Measurements from ENCODE around the gene IMPG1.

Gene IMPG1

GRCh38 chr6:76072562-76072961 lies at the start of gene IMPG1:
Gene IMPG1, minus strand, starts transcription at chr6:76072662. Its CDS starts 174 bp downstream, at chr6:76072488.
- Mint-ChIP-seq H3K36me3 (ENCODE audit: low read depth) (no peaks in the 10 kb centered on the region), H3K27me3 (no peaks in the 10 kb centered on the region), H3K9me3 (peaks cover 11% of the 10 kb centered on the region), H3K4me1 (no peaks in the 10 kb centered on the region), H3K4me3 (no peak within 1 kb of the TSS), H3K27ac (no peak within 1 kb of the TSS)
- ATAC-seq (no peak), DNase-seq (no peak)

GRCh38 chr6:76120302-76120701 lies 47.8 kb upstream of the IMPG1 start:
- Mint-ChIP-seq H3K36me3 (ENCODE audit: low read depth) (no peaks in the 10 kb centered on the region), H3K4me3 (no peak overlapping the region), H3K4me1 (no peaks in the 10 kb centered on the region), H3K27ac (no peak overlapping the region), H3K27me3 (no peaks in the 10 kb centered on the region), H3K9me3 (peaks cover 16% of the 10 kb centered on the region)
- ATAC-seq (no peak), DNase-seq (no peak)

- DNase-seq = no peak
- Mint-ChIP-seq H3K36me3 (ENCODE audit: low read depth) (no peaks in the 10 kb centered on the region), H3K27ac (no peak overlapping the region), H3K4me3 (no peak overlapping the region), H3K9me3 (peaks cover 6% of the 10 kb centered on the region), H3K4me1 (no peaks in the 10 kb centered on the region), H3K27me3 (no peaks in the 10 kb centered on the region)
- no peak for ATAC-seq
Observed at GRCh38 chr6:76073281-76073680, 819 bp upstream of the IMPG1 start.

GRCh38 chr6:76057469-76057868 lies 15.0 kb downstream of the IMPG1 start:
- Mint-ChIP-seq H3K36me3 (ENCODE audit: low read depth) (no peaks in the 10 kb centered on the region), H3K4me1 (no peaks in the 10 kb centered on the region), H3K27ac (no peak overlapping the region), H3K9me3 (peaks cover 7% of the 10 kb centered on the region), H3K4me3 (no peak overlapping the region), H3K27me3 (no peaks in the 10 kb centered on the region)
- DNase-seq (no peak), ATAC-seq (no peak)

- Mint-ChIP-seq H3K4me1 (no peaks in the 10 kb centered on the region), H3K27me3 (no peaks in the 10 kb centered on the region), H3K4me3 (no peak overlapping the region), H3K36me3 (ENCODE audit: low read depth) (no peaks in the 10 kb centered on the region), H3K9me3 (peaks cover 5% of the 10 kb centered on the region), H3K27ac (no peak overlapping the region)
- DNase-seq (no peak), ATAC-seq (no peak)
Observed at GRCh38 chr6:76052314-76052713, 20.1 kb downstream of the IMPG1 start.

- no peaks in the 10 kb centered on the region for H3K27me3 Mint-ChIP-seq
- H3K4me3 Mint-ChIP-seq = no peak overlapping the region
- peaks cover 4% of the 10 kb centered on the region for H3K9me3 Mint-ChIP-seq
- no peak overlapping the region for H3K27ac Mint-ChIP-seq
- DNase-seq (no peak), ATAC-seq (no peak)
- H3K4me1 Mint-ChIP-seq = no peaks in the 10 kb centered on the region
- no peaks in the 10 kb centered on the region for H3K36me3 Mint-ChIP-seq (ENCODE audit: low read depth)
Observed at GRCh38 chr6:76043690-76044089, 28.8 kb downstream of the IMPG1 start.

- Mint-ChIP-seq H3K9me3 (peaks cover 9% of the 10 kb centered on the region), H3K4me3 (no peak overlapping the region), H3K4me1 (no peaks in the 10 kb centered on the region), H3K27me3 (no peaks in the 10 kb centered on the region), H3K36me3 (ENCODE audit: low read depth) (no peaks in the 10 kb centered on the region), H3K27ac (no peak overlapping the region)
- ATAC-seq (no peak), DNase-seq (no peak)
Observed at GRCh38 chr6:76035713-76036112, 36.7 kb downstream of the IMPG1 start.

GRCh38 chr6:76026101-76026500 lies 46.4 kb downstream of the IMPG1 start:
- H3K27ac Mint-ChIP-seq = no peak overlapping the region
- ATAC-seq (no peak), DNase-seq (peak; percentile 3)

GRCh38 chr6:76014626-76015530 lies 57.6 kb downstream of the IMPG1 start:
- ATAC-seq (no peak), DNase-seq (no peak)
- Mint-ChIP-seq H3K9me3 (no peaks in the 10 kb centered on the region), H3K27ac (no peak overlapping the region), H3K4me3 (no peak overlapping the region), H3K27me3 (peaks cover 2% of the 10 kb centered on the region), H3K4me1 (no peaks in the 10 kb centered on the region), H3K36me3 (ENCODE audit: low read depth) (no peaks in the 10 kb centered on the region)

More at GRCh38 chr6:76026101-76026500, 46.4 kb downstream of the IMPG1 start:
- H3K4me1 Mint-ChIP-seq = no peaks in the 10 kb centered on the region
- peaks cover 41% of the 10 kb centered on the region for H3K9me3 Mint-ChIP-seq
- H3K4me3 Mint-ChIP-seq = no peak overlapping the region
- no peaks in the 10 kb centered on the region for H3K27me3 Mint-ChIP-seq
- H3K36me3 Mint-ChIP-seq (ENCODE audit: low read depth) = peaks cover 4% of the 10 kb centered on the region

GRCh38 chr6:76004202-76004601 lies 68.3 kb downstream of the IMPG1 start:
- no peak for ATAC-seq
- H3K36me3 Mint-ChIP-seq (ENCODE audit: low read depth) = no peaks in the 10 kb centered on the region
- DNase-seq = no peak
- no peaks in the 10 kb centered on the region for H3K27me3 Mint-ChIP-seq
- no peak overlapping the region for H3K27ac Mint-ChIP-seq
- no peak overlapping the region for H3K4me3 Mint-ChIP-seq
- H3K4me1 Mint-ChIP-seq = no peaks in the 10 kb centered on the region
- H3K9me3 Mint-ChIP-seq = no peaks in the 10 kb centered on the region

- Mint-ChIP-seq H3K4me3 (no peak overlapping the region), H3K27me3 (no peaks in the 10 kb centered on the region), H3K4me1 (no peaks in the 10 kb centered on the region), H3K9me3 (no peaks in the 10 kb centered on the region), H3K36me3 (ENCODE audit: low read depth) (no peaks in the 10 kb centered on the region), H3K27ac (no peak overlapping the region)
- no peak for ATAC-seq
- DNase-seq = no peak
Observed at GRCh38 chr6:76003686-76004085, 68.8 kb downstream of the IMPG1 start.

- no peak for DNase-seq
- no peaks in the 10 kb centered on the region for H3K27me3 Mint-ChIP-seq
- no peaks in the 10 kb centered on the region for H3K4me1 Mint-ChIP-seq
- no peak overlapping the region for H3K4me3 Mint-ChIP-seq
- H3K36me3 Mint-ChIP-seq (ENCODE audit: low read depth) = no peaks in the 10 kb centered on the region
- H3K9me3 Mint-ChIP-seq = no peaks in the 10 kb centered on the region
- no peak for ATAC-seq
- H3K27ac Mint-ChIP-seq = no peak overlapping the region
Observed at GRCh38 chr6:76003113-76003512, 69.3 kb downstream of the IMPG1 start.

- H3K4me3 Mint-ChIP-seq = no peak overlapping the region
- H3K4me1 Mint-ChIP-seq = no peaks in the 10 kb centered on the region
- ATAC-seq = no peak
- H3K27me3 Mint-ChIP-seq = no peaks in the 10 kb centered on the region
- H3K9me3 Mint-ChIP-seq = no peaks in the 10 kb centered on the region
- no peak for DNase-seq
- no peak overlapping the region for H3K27ac Mint-ChIP-seq
- H3K36me3 Mint-ChIP-seq (ENCODE audit: low read depth) = no peaks in the 10 kb centered on the region
Observed at GRCh38 chr6:76000629-76001028, 71.8 kb downstream of the IMPG1 start.

GRCh38 chr6:75997696-75998095 lies 74.8 kb downstream of the IMPG1 start:
- Mint-ChIP-seq H3K9me3 (no peaks in the 10 kb centered on the region), H3K4me3 (no peak overlapping the region), H3K4me1 (no peaks in the 10 kb centered on the region), H3K27ac (no peak overlapping the region), H3K27me3 (no peaks in the 10 kb centered on the region), H3K36me3 (ENCODE audit: low read depth) (no peaks in the 10 kb centered on the region)
- ATAC-seq (no peak), DNase-seq (no peak)

- Mint-ChIP-seq H3K27ac (no peak overlapping the region), H3K36me3 (ENCODE audit: low read depth) (no peaks in the 10 kb centered on the region), H3K27me3 (no peaks in the 10 kb centered on the region), H3K4me1 (no peaks in the 10 kb centered on the region), H3K4me3 (no peak overlapping the region), H3K9me3 (peaks cover 6% of the 10 kb centered on the region)
- DNase-seq (no peak), ATAC-seq (no peak)
Observed at GRCh38 chr6:75993236-75994162, 79.0 kb downstream of the IMPG1 start.
